ENCODE data around the gene OSBPL10.
"Not testable (repeated sequence)": the region's sequence is repeated elsewhere in the genome, so short reads cannot be mapped to it uniquely, and the experiment has no call there.

The OSBPL10 gene

DNA sequence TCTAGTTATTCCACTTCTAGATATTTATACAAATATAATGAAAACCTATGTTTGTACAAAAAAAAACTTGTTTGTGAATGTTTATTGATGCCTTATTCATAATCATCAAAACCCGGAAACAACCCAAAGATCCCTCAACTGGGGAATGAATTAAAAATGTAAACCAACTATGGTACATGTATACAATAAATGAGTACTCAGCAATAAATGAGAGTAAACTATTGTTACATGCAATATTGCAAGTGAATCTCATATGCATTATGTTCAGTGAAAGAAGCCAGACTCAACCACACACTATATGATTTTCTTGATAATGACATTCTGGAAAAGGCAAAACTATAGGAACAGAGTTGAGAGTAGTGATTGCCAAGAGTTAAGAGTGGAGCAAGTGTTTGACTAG lies 12.8 kb upstream of the OSBPL10 start:
- DNase-seq (ENCODE audit: extremely low read depth, low read depth) = no peak
- H3K4me3 ChIP-seq (replicated peaks; ENCODE audit: low read depth, low read length) = no peak overlapping the region
- TF ChIP-seq CTCF (IDR thresholded peaks at IDR 0.05; ENCODE audit: low read depth, low read length, missing control alignments) = no peak

GRCh38 chr3:31992995-31993394 lies 11.9 kb upstream of the OSBPL10 start:
- not testable (repeated sequence) for DNase-seq (ENCODE audit: extremely low read depth, low read depth); H3K4me3 ChIP-seq (replicated peaks; ENCODE audit: low read depth, low read length)

DNA sequence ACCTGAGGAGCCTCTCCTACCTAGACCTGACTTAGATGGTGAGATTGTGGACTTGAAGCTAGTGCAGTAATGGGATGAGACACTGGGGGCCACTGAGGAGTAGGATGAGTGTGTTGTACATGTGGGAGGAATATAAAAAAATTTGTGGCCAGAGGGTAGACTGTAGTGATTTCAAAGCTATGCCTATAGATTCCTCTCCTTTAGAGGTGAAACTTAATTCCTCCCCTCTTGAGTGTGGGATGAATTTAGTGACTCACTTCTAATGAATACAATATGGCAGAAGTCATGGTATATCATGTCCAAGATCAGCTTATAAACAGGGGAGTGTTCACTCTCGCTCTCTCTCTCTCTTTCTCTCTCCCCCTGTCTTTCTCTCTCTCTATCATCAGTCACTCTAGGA lies 7.2 kb upstream of the OSBPL10 start:
- DNase-seq (ENCODE audit: extremely low read depth, low read depth) = peak; percentile 81
- TF ChIP-seq CTCF (IDR thresholded peaks at IDR 0.05; ENCODE audit: low read depth, low read length, missing control alignments) = peak; percentile 8
- H3K4me3 ChIP-seq (replicated peaks; ENCODE audit: low read depth, low read length) = no peak overlapping the region

GRCh38 chr3:31985831-31986230 lies 4.8 kb upstream of the OSBPL10 start:
- DNase-seq (ENCODE audit: extremely low read depth, low read depth) = no peak
- H3K4me3 ChIP-seq (replicated peaks; ENCODE audit: low read depth, low read length) = no peak overlapping the region
- no peak for TF ChIP-seq CTCF (IDR thresholded peaks at IDR 0.05; ENCODE audit: low read depth, low read length, missing control alignments)

- TF ChIP-seq CTCF (IDR thresholded peaks at IDR 0.05; ENCODE audit: low read depth, low read length, missing control alignments) = no peak
- no peak for DNase-seq (ENCODE audit: extremely low read depth, low read depth)
Observed at GRCh38 chr3:31984321-31984720, 3.3 kb upstream of the OSBPL10 start.

DNA sequence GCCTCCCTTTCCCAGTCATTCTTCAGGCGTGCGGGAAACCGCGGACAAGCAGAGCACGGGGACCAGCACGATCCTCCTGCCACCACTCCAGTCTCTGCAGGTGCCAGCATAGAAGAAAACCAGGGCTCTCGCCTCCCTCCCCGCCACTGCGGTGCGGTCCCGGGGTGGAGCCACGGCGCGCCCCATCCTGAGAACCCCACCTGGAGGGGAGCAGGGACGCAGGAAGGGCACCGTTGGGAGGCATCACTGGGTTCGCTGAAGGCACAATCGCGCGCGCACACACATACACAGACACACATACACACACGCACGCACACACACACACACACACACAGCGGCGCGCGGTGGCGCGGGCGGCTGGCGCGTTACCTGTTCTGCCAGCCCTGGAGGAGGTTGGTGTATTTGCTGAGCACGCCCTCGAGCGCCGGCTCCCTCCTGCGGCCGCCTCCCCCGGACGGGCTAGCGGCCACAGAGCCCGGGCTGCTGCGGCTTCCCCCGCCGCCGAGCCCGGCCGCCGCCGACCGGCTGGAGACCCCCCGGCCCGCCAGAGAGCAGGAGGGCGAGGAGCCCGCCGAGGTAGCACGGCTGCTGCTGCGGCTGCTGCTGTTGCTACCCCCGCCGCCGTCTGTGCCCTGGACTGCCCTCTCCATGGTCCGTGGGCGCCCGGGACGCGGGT lies 394 bp downstream of the OSBPL10 start:
- peak overlapping the region; percentile 89 for H3K4me3 ChIP-seq (replicated peaks; ENCODE audit: low read depth, low read length)
- TF ChIP-seq CTCF (IDR thresholded peaks at IDR 0.05; ENCODE audit: low read depth, low read length, missing control alignments) = no peak
- no peak for DNase-seq (ENCODE audit: extremely low read depth, low read depth)

More at GRCh38 chr3:31984321-31984720, 3.3 kb upstream of the OSBPL10 start:
- H3K4me3 ChIP-seq (replicated peaks; ENCODE audit: low read depth, low read length) = no peak overlapping the region

- no peak for DNase-seq (ENCODE audit: extremely low read depth, low read depth)
- peak overlapping the region; percentile 89 for H3K4me3 ChIP-seq (replicated peaks; ENCODE audit: low read depth, low read length)
Observed at GRCh38 chr3:31979001-31979697, 1.9 kb downstream of the OSBPL10 start.

More at GRCh38 chr3:31979001-31979697, 1.9 kb downstream of the OSBPL10 start:
- no peak for TF ChIP-seq CTCF (IDR thresholded peaks at IDR 0.05; ENCODE audit: low read depth, low read length, missing control alignments)

Measured in HFF-Myc (cell line).